GM19043 (cell line): ENCODE measurements around the gene BNIP1.

Experiments
- ATAC-seq: cut with Tn5 transposase; IDR thresholded peaks from one replicate; pipeline ENCODE4 v1.9.1; 2021; ENCODE audit warnings: low read depth; ENCODE audit not compliant: unreplicated experiment

Gene BNIP1

GRCh38 chr5:173163219-173163618 lies 18.9 kb downstream of the BNIP1 start:
- ATAC-seq: no peak

- no peak for ATAC-seq
These were observed 21.1 kb downstream of the BNIP1 start for GRCh38 chr5:173165177-173166016.

- ATAC-seq: no peak
These were observed 27.8 kb downstream of the BNIP1 start for GRCh38 chr5:173172166-173172565.

GRCh38 chr5:173175523-173175922 lies 31.2 kb downstream of the BNIP1 start:
- ATAC-seq: no peak

- ATAC-seq: no peak
These were observed 34.1 kb downstream of the BNIP1 start for GRCh38 chr5:173178369-173178910.

- ATAC-seq: no peak
These were observed 36.0 kb downstream of the BNIP1 start for GRCh38 chr5:173180331-173180730.

- ATAC-seq: no peak
These were observed 42.9 kb downstream of the BNIP1 start for GRCh38 chr5:173187054-173187743.

GRCh38 chr5:173188280-173188679 lies 43.9 kb downstream of the BNIP1 start:
- ATAC-seq: no peak

- ATAC-seq: no peak
These were observed 46.7 kb downstream of the BNIP1 start for GRCh38 chr5:173191015-173191414.

- no peak for ATAC-seq
These were observed 47.2 kb downstream of the BNIP1 start for GRCh38 chr5:173191561-173191960.

- no peak for ATAC-seq
These were observed 48.2 kb downstream of the BNIP1 start for GRCh38 chr5:173192561-173192960.

GRCh38 chr5:173196133-173196952 lies 52.0 kb downstream of the BNIP1 start:
- ATAC-seq: no peak

GRCh38 chr5:173197375-173197891 lies 53.1 kb downstream of the BNIP1 start:
- ATAC-seq: no peak

- no peak for ATAC-seq
These were observed 53.7 kb downstream of the BNIP1 start for GRCh38 chr5:173198049-173198448.

- no peak for ATAC-seq
These were observed 56.0 kb downstream of the BNIP1 start for GRCh38 chr5:173200356-173200755.

GRCh38 chr5:173201636-173202265 lies 57.4 kb downstream of the BNIP1 start:
- no peak for ATAC-seq

GRCh38 chr5:173202266-173202875 lies 58.0 kb downstream of the BNIP1 start:
- ATAC-seq: no peak

- ATAC-seq: no peak
These were observed 60.1 kb downstream of the BNIP1 start for GRCh38 chr5:173204185-173204979.

- no peak for ATAC-seq
These were observed 61.6 kb downstream of the BNIP1 start for GRCh38 chr5:173205916-173206315.
